Hepatocyte (in vitro differentiated cells): ENCODE data around the gene INHBC. TPM values are rescaled to one million over a fixed set of nuclear protein-coding genes. Genes with fewer than 3 reads are reported as not detected.

Experiments
- DNase-seq: peaks from one replicate; pipeline ENCODE4 v3.0.0-alpha.2; 2016; ENCODE audit warnings: low spot score
- H2AFZ ChIP-seq: fragments of 200-600 bp; sonication (generic); 2 replicates; pipeline ENCODE4 v1.6.0; 2016; ENCODE audit warnings: antibody characterized with exemption, mild to moderate bottlenecking
- H3K27ac ChIP-seq: fragments of 200-600 bp; sonication (generic); 2 replicates; pipeline ENCODE4 v1.5.1; 2016; ENCODE audit warnings: mild to moderate bottlenecking
- H3K27me3 ChIP-seq: fragments of 200-600 bp; sonication (generic); 2 replicates; pipeline ENCODE4 v1.6.1; 2016
- H3K36me3 ChIP-seq: fragments of 200-600 bp; sonication (generic); replicated peaks from 2 replicates; pipeline ENCODE4 v1.5.1; 2016; ENCODE audit warnings: low read depth; ENCODE audit not compliant: insufficient read depth
- H3K4me1 ChIP-seq: fragments of 200-600 bp; sonication (generic); 2 replicates; pipeline ENCODE4 v1.5.1; 2016; ENCODE audit warnings: mild to moderate bottlenecking, moderate library complexity; ENCODE audit not compliant: insufficient read depth
- H3K4me2 ChIP-seq: fragments of 200-600 bp; sonication (generic); 2 replicates; pipeline ENCODE4 v1.6.0; 2016
- H3K4me3 ChIP-seq: fragments of 200-600 bp; sonication (generic); 2 replicates; pipeline ENCODE4 v1.5.1; 2016; ENCODE audit warnings: mild to moderate bottlenecking
- H3K79me2 ChIP-seq: fragments of 200-600 bp; sonication (generic); 2 replicates; pipeline ENCODE4 v1.6.0; 2017; ENCODE audit warnings: mild to moderate bottlenecking
- H3K9me2 ChIP-seq: fragments of 200-600 bp; sonication (generic); replicated peaks from 2 replicates; pipeline ENCODE4 v1.6.0; 2017; ENCODE audit warnings: mild to moderate bottlenecking; ENCODE audit not compliant: insufficient read depth
- H3K9me3 ChIP-seq: fragments of 200-600 bp; sonication (generic); 2 replicates; pipeline ENCODE4 v1.5.1; 2016; ENCODE audit warnings: low read depth, mild to moderate bottlenecking
- H4K20me1 ChIP-seq: fragments of 200-600 bp; sonication (generic); 2 replicates; pipeline ENCODE4 v1.6.0; 2016; ENCODE audit warnings: mild to moderate bottlenecking; ENCODE audit not compliant: insufficient read depth, poor library complexity, severe bottlenecking
- CTCF ChIP-seq: fragments of 200-600 bp; sonication (generic); IDR thresholded peaks from 2 replicates; pipeline ENCODE4 v1.5.1; 2016; ENCODE audit warnings: antibody characterized with exemption, mild to moderate bottlenecking; ENCODE audit not compliant: poor library complexity
- EZH2 ChIP-seq: fragments of 200-600 bp; sonication (generic); IDR thresholded peaks from 2 replicates; pipeline ENCODE4 v1.6.1; 2016; ENCODE audit warnings: antibody characterized with exemption, mild to moderate bottlenecking, borderline replicate concordance
- EZH2phosphoT487 ChIP-seq: fragments of 200-600 bp; sonication (generic); IDR thresholded peaks from one replicate; pipeline ENCODE4 v1.6.1; 2018; ENCODE audit warnings: antibody characterized with exemption, mild to moderate bottlenecking, low read depth, moderate library complexity; ENCODE audit not compliant: unreplicated experiment, severe bottlenecking
- WGBS: methylation state at CpG from one replicate; pipeline ENCODE4 v1.1.6; 2016; ENCODE audit warnings: low lambda C conversion rate; ENCODE audit errors: missing lambda C conversion rate; 5-methylcytosine and 5-hydroxymethylcytosine counted together
- polyA plus RNA-seq: library from polyadenylated mRNA; unstranded; fragments of >200 nt; fragmentation: Nextera tagmentation; extraction: Ambion mirVana; gene quantifications from 2 replicates; pipeline ENCODE4 v1.2.1, GENCODE V29; 2016
- total RNA-seq: library from RNA; depleted of rRNA; stranded (reverse); fragments of >200 nt; gene quantifications from 2 replicates; pipeline ENCODE4 v1.2.3, GENCODE V29; 2014

The INHBC gene
- total and polyA plus RNA-seq, 2 experiments from 2014 or later: 1.8 to 3.4 TPM

- H4K20me1 ChIP-seq: no peaks in the 10 kb centered on the region
- WGBS: 88% methylated on average over 6 of the region's 6 CpGs
- TF ChIP-seq CTCF: no peak
- no peak for TF ChIP-seq EZH2
- H3K4me2 ChIP-seq: peak overlapping the region; percentile 77
- H3K9me2 ChIP-seq: no peaks in the 10 kb centered on the region
- H3K36me3 ChIP-seq: no peaks in the 10 kb centered on the region
- H3K79me2 ChIP-seq: peaks cover 61% of the 10 kb centered on the region
- H2AFZ ChIP-seq: no peak overlapping the region
- no peak overlapping the region for H3K4me3 ChIP-seq
- no peak for DNase-seq
- peak overlapping the region; percentile 97 for H3K27ac ChIP-seq
- peaks cover 16% of the 10 kb centered on the region for H3K4me1 ChIP-seq
- H3K9me3 ChIP-seq: no peaks in the 10 kb centered on the region
- H3K27me3 ChIP-seq: no peaks in the 10 kb centered on the region
Measured at GRCh38 chr12:57428965-57429364, 5.6 kb upstream of the INHBC start.

GRCh38 chr12:57429473-57430111 is 5.0 kb upstream of the INHBC start:
- Histone ChIP-seq H3K27ac (peak overlapping the region; percentile 97), H3K4me2 (peak overlapping the region; percentile 77), H3K36me3 (no peaks in the 10 kb centered on the region), H3K79me2 (peaks cover 54% of the 10 kb centered on the region), H3K9me3 (no peaks in the 10 kb centered on the region), H3K4me1 (peaks cover 16% of the 10 kb centered on the region), H4K20me1 (no peaks in the 10 kb centered on the region), H3K27me3 (no peaks in the 10 kb centered on the region), H3K9me2 (no peaks in the 10 kb centered on the region), H2AFZ (peak overlapping the region; percentile 31), H3K4me3 (peak overlapping the region; percentile 55)
- DNase-seq: no peak
- 45% methylated on average over 9 of the region's 9 CpGs for WGBS
- TF ChIP-seq EZH2phosphoT487 (no peak), CTCF (no peak)

GRCh38 chr12:57430112-57430930 is 4.3 kb upstream of the INHBC start:
- WGBS: 2% methylated on average over 58 of the region's 74 CpGs

More at GRCh38 chr12:57430112-57430930, 4.3 kb upstream of the INHBC start:
- peak overlapping the region; percentile 97 for H3K27ac ChIP-seq
- H3K9me2 ChIP-seq: no peaks in the 10 kb centered on the region
- H3K4me2 ChIP-seq: peak overlapping the region; percentile 77
- H3K4me1 ChIP-seq: peaks cover 16% of the 10 kb centered on the region
- no peaks in the 10 kb centered on the region for H3K36me3 ChIP-seq
- DNase-seq: no peak
- H2AFZ ChIP-seq: peak overlapping the region; percentile 31
- H3K79me2 ChIP-seq: peaks cover 47% of the 10 kb centered on the region
- H3K9me3 ChIP-seq: no peaks in the 10 kb centered on the region
- H3K27me3 ChIP-seq: no peaks in the 10 kb centered on the region
- peak overlapping the region; percentile 55 for H3K4me3 ChIP-seq
- TF ChIP-seq EZH2 (no peak), CTCF (peak; percentile 24)
- H4K20me1 ChIP-seq: no peaks in the 10 kb centered on the region
